BLaER1 treated with 17β-estradiol and CSF1 and Interleukin-3, amounts not matched to agents 10 nM and 100 nM (cell line): Measurements from ENCODE around the gene MOCS1.

ENCODE experiments used
- H3K27ac ChIP-seq, 11 experiments: shearing (Covaris generic); formaldehyde crosslinking; 2 replicates each; pipeline ENCODE4 v1.8.1; 2022
- H3K27me3 ChIP-seq, 11 experiments: shearing (Covaris generic); formaldehyde crosslinking; 2 replicates each; pipeline ENCODE4 v1.8.1; 2022
- H3K36me3 ChIP-seq, 11 experiments: shearing (Covaris generic); formaldehyde crosslinking; 2 replicates each; pipeline ENCODE4 v1.8.1; 2022
- H3K4me1 ChIP-seq, 10 experiments: shearing (Covaris generic); formaldehyde crosslinking; 2 replicates each; pipeline ENCODE4 v1.8.1; 2022
- H3K4me2 ChIP-seq, 11 experiments: shearing (Covaris generic); formaldehyde crosslinking; 2 replicates each; pipeline ENCODE4 v1.8.1; 2022
- H3K4me3 ChIP-seq, 10 experiments: shearing (Covaris generic); formaldehyde crosslinking; 2 replicates each; pipeline ENCODE4 v1.8.1; 2022
- H3K9ac ChIP-seq, 11 experiments: shearing (Covaris generic); formaldehyde crosslinking; 2 replicates each; pipeline ENCODE4 v1.8.1; 2022
- H3K9me3 ChIP-seq, 11 experiments: shearing (Covaris generic); formaldehyde crosslinking; replicated peaks in 1 of 11; 2 replicates each; pipeline ENCODE4 v1.8.1; 2022
- H4K20me1 ChIP-seq, 11 experiments: shearing (Covaris generic); formaldehyde crosslinking; 2 replicates each; pipeline ENCODE4 v1.8.1; 2022
- Cebpa-rat ChIP-seq, 11 experiments: shearing (Covaris generic); IDR thresholded peaks; 2 replicates each; pipeline ENCODE4 v1.8.1; 2022

The MOCS1 gene

DNA sequence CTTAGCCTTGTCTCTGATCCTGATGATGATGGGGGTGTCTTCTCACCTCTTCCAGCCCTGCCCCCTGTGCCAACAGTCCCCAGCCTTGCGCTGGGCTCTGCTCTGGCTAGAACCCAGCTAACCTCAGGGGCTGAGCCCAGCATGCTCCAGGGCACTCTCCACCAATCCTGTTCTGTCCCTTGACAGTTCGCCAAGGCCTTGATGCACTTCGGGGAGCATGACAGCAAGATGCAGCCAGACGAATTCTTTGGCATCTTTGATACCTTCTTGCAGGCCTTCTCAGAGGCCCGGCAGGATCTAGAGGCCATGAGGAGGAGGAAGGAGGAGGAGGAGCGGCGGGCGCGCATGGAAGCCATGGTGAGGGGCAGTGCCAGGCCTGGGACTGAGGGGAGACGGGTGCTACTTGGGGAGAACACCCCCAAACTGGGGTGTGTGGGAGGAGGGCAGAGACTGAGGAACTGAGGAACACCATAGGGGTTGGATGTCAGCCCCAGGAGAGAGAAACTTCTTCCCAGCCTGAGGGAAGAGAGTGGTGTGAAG is 33.1 kb downstream of the MOCS1 start:
- no peaks in the 10 kb centered on the region for H3K27me3 ChIP-seq
- no peak overlapping the region for H3K4me3 ChIP-seq
- no peaks in the 10 kb centered on the region for H3K4me1 ChIP-seq
- no peak overlapping the region for H3K4me2 ChIP-seq
- no peaks in the 10 kb centered on the region for H3K36me3 ChIP-seq
- no peaks in the 10 kb centered on the region for H4K20me1 ChIP-seq
- H3K27ac ChIP-seq: no peak overlapping the region
- no peak overlapping the region for H3K9ac ChIP-seq
- TF ChIP-seq Cebpa-rat (IDR thresholded peaks at IDR 0.05): no peak
- H3K9me3 ChIP-seq: no peaks in the 10 kb centered on the region

DNA sequence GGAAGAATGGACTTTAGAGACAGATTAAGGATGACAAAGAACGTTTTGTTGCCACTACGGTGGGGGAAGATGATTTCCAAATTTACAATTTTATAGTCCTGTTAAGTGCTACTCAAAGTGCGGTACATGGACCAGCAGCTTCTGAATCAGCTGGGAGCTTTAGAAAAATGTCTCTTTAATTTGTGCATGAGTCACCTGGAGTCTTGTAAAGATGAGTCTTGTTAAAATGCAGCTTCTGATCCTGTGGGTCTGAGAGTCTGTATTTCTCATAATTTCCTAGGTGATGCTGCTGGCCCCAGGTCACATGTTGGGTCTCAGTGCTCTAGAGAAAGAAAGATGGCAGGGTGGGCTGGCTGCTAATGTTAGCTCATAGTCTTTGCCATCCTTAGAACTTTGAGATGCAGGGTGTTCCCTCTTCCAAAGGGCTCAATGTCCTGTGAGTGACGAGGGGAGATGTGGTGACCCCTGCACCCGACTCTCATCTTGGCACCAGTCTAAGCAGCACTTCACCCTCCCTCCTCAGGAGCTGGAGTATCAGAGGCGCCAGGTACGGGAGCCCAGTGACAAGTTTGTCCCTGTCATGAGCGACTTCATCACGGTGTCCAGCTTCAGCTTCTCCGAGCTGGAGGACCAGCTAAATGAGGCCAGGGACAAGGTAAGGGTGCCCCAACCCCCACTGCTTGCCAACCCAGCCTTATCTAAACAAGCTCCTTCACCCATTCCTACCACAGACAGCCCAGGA is 34.5 kb downstream of the MOCS1 start:
- no peak for TF ChIP-seq Cebpa-rat (IDR thresholded peaks at IDR 0.05)

DNA sequence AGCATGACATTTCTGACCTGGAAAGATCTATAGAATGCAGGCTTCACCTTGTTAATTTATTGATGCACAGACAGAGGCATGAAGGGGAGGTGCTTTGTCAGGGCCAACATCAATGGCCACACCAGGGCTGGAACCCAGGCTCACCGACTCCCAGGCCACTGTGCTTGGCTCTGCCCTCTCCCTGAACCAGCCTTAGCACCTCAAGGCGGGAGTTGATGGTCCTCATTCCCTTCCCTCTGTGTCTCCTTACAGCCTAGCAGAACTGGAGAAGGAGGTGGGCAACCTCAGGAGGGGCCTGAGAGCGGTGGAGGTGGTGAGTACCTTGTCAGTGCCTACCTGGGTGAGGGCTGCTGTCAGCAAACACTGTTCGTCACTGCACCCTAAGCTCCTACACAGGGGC is 35.6 kb downstream of the MOCS1 start:
- Histone ChIP-seq H3K4me1 (no peaks in the 10 kb centered on the region), H3K27ac (no peak overlapping the region), H3K9ac (no peak overlapping the region), H4K20me1 (no peaks in the 10 kb centered on the region), H3K4me2 (no peak overlapping the region), H3K4me3 (no peak overlapping the region), H3K9me3 (no peaks in the 10 kb centered on the region), H3K27me3 (no peaks in the 10 kb centered on the region), H3K36me3 (no peaks in the 10 kb centered on the region)
- no peak for TF ChIP-seq Cebpa-rat (IDR thresholded peaks at IDR 0.05)

More for the DNA sequence above, 34.5 kb downstream of the MOCS1 start:
- Histone ChIP-seq H3K4me1 (no peaks in the 10 kb centered on the region), H3K4me2 (no peak overlapping the region), H3K9ac (no peak overlapping the region), H3K27ac (no peak overlapping the region), H3K36me3 (no peaks in the 10 kb centered on the region), H3K9me3 (no peaks in the 10 kb centered on the region), H4K20me1 (no peaks in the 10 kb centered on the region), H3K27me3 (no peaks in the 10 kb centered on the region), H3K4me3 (no peak overlapping the region)

DNA sequence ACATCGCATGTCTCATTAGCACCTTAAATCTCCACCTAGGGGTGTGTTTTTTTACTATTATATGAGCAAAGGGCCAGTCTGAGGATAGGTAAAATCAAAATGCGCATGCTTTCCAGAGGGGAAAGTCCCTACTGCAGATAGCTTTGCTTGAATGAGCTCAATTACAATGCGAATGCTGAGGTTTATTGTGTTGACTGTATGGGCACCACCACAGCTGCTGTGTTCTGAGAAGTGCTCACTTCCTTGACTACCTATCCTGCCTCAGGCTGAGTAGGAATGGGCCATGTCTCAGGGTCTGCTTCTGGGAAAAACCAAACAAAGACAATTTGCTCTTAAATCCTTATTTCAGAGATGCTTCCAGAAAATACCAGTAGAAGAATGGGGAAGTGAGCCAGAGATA is 36.6 kb downstream of the MOCS1 start:
- no peak for TF ChIP-seq Cebpa-rat (IDR thresholded peaks at IDR 0.05)
- no peak overlapping the region for H3K4me2 ChIP-seq

DNA sequence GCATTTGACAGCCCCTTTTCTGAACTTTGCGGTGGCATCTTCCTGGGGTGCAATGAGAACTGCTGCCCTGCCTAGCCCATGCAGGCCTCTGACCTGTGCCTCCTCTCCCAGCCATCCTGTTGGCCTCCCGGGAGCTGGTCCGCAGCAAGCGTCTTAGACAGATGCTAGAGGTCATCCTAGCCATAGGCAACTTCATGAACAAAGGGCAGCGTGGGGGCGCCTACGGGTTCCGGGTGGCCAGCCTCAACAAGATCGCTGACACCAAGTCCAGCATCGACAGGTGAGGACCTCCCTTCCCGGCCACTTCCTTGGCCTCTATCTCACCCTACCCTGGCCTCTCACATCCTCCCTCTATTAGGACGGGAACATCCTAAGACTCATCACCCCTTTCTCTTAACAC is 37.6 kb downstream of the MOCS1 start:
- no peak overlapping the region for H3K4me2 ChIP-seq
- no peaks in the 10 kb centered on the region for H3K27me3 ChIP-seq
- H3K4me1 ChIP-seq: no peaks in the 10 kb centered on the region
- no peaks in the 10 kb centered on the region for H3K36me3 ChIP-seq
- no peaks in the 10 kb centered on the region for H4K20me1 ChIP-seq
- TF ChIP-seq Cebpa-rat (IDR thresholded peaks at IDR 0.05): no peak
- H3K27ac ChIP-seq: no peak overlapping the region
- H3K9ac ChIP-seq: no peak overlapping the region
- H3K9me3 ChIP-seq: no peaks in the 10 kb centered on the region
- H3K4me3 ChIP-seq: no peak overlapping the region

More for the DNA sequence above, 36.6 kb downstream of the MOCS1 start:
- Histone ChIP-seq H3K9me3 (no peaks in the 10 kb centered on the region), H4K20me1 (no peaks in the 10 kb centered on the region), H3K36me3 (no peaks in the 10 kb centered on the region), H3K27me3 (no peaks in the 10 kb centered on the region), H3K27ac (no peak overlapping the region), H3K4me1 (no peaks in the 10 kb centered on the region), H3K4me3 (no peak overlapping the region), H3K9ac (no peak overlapping the region)

DNA sequence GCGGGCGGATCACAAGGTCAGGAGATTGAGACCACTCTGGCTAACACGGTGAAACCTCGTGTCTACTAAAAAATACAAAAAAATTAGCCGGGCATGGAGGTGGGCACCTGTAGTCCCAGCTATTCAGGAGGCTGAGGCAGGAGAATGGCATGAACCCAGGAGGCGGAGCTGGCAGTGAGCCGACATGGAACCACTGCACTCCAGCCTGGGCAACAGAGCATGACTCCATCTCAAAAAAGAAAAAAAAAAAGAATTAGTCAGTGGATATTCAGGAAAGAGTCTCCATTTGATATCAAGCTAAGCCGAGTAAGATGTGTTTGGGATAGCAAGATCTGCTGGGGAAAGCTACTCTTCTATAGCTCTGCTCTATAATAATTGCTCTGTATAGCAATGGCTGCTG is 41.0 kb downstream of the MOCS1 start:
- H4K20me1 ChIP-seq: no peaks in the 10 kb centered on the region
- no peaks in the 10 kb centered on the region for H3K4me1 ChIP-seq
- no peaks in the 10 kb centered on the region for H3K9me3 ChIP-seq
- no peak overlapping the region for H3K9ac ChIP-seq
- H3K4me3 ChIP-seq: no peak overlapping the region
- no peak for TF ChIP-seq Cebpa-rat (IDR thresholded peaks at IDR 0.05)
- no peak overlapping the region for H3K27ac ChIP-seq
- H3K27me3 ChIP-seq: no peaks in the 10 kb centered on the region
- H3K36me3 ChIP-seq: no peaks in the 10 kb centered on the region
- no peak overlapping the region for H3K4me2 ChIP-seq

DNA sequence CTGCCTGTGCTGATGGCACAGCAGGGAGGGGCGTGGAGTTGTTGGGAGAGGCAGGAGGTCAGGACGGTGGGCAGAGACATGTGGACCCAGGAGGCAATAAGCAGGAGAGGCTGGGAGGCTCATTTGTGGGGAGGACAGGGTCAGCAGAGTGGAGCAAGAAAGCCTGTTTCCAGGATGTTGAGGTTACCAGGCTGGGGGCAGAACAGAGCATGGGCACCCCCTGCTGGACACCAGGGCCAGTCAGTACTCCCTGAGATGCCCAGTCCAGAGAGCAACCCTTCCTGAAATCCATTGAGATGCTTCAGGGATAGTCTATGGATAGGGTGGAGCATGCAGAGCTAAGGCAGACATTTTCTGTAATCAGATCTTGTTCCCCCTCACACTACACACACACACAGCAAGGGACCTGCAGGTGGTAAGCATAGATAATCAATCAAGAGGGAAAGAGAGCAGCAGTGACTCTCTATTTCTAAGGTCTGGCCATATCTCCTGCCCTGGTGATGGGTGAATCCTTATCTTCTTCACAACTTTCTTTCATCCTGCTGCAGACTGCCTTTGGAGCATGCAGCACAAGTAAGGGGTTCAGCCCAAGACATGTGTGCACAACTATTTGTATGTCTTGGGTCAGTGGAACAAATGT is 41.7 kb downstream of the MOCS1 start:
- Histone ChIP-seq H3K4me1 (peaks cover 3 to 5% (median 4%) of the 10 kb centered on the region in 10 experiments; a peak in 15 of 20 replicates), H3K4me3 (no peak overlapping the region), H3K27me3 (no peaks in the 10 kb centered on the region), H4K20me1 (no peaks in the 10 kb centered on the region), H3K4me2 (no peak overlapping the region), H3K36me3 (no peaks in the 10 kb centered on the region), H3K27ac (no peak overlapping the region), H3K9ac (no peak overlapping the region), H3K9me3 (no peaks in the 10 kb centered on the region)
- TF ChIP-seq Cebpa-rat (IDR thresholded peaks at IDR 0.05): no peak

DNA sequence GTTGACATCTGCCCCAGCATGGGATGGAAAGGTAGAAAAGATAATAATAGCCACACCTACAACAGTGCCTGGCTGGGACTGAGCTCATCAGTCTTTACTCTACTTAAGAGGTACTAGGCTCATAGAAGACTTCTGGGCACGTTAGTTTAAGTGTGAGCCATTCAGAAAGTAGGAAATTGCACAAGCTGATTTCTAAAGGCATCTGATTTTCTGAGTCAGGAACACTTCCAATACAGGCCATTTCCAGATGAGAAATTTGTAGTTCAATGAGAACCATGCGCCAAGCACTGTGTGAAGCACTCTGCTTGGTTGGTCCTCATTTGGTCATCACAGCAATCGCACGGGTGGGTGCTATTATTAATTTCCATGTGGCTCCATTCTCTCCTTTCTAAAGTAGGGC is 42.3 kb downstream of the MOCS1 start:
- Histone ChIP-seq H3K27me3 (no peaks in the 10 kb centered on the region), H3K4me1 (peaks cover 6 to 9% (median 8%) of the 10 kb centered on the region in 10 experiments; a peak in 16 of 20 replicates), H3K9me3 (no peaks in the 10 kb centered on the region), H3K36me3 (no peaks in the 10 kb centered on the region), H4K20me1 (no peaks in the 10 kb centered on the region), H3K4me3 (no peak overlapping the region), H3K9ac (no peak overlapping the region), H3K4me2 (no peak overlapping the region), H3K27ac (no peak overlapping the region)
- TF ChIP-seq Cebpa-rat (IDR thresholded peaks at IDR 0.05): no peak

DNA sequence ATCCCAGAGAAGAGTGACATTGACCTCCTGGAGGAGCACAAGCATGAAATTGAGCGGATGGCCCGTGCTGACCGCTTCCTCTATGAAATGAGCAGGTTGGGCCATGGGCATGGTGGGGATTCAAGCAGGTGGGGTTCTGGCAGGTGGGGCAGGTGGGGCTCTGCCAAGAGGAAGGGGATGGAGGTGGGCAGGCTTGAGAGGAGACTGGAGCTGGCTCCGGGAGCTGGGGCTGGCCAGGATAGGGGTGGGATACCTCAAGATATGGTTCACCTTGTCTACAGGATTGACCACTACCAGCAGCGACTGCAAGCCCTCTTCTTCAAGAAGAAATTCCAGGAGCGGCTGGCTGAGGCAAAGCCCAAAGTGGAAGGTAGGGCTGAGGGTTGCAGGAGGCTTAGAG is 42.9 kb downstream of the MOCS1 start:
- Histone ChIP-seq H3K27me3 (no peaks in the 10 kb centered on the region), H3K4me2 (no peak overlapping the region), H3K4me3 (no peak overlapping the region), H3K9me3 (no peaks in the 10 kb centered on the region), H3K36me3 (no peaks in the 10 kb centered on the region), H3K4me1 (peaks cover 6 to 9% (median 8%) of the 10 kb centered on the region in 10 experiments; a peak in 16 of 20 replicates), H4K20me1 (no peaks in the 10 kb centered on the region), H3K27ac (no peak overlapping the region), H3K9ac (no peak overlapping the region)
- TF ChIP-seq Cebpa-rat (IDR thresholded peaks at IDR 0.05): no peak

DNA sequence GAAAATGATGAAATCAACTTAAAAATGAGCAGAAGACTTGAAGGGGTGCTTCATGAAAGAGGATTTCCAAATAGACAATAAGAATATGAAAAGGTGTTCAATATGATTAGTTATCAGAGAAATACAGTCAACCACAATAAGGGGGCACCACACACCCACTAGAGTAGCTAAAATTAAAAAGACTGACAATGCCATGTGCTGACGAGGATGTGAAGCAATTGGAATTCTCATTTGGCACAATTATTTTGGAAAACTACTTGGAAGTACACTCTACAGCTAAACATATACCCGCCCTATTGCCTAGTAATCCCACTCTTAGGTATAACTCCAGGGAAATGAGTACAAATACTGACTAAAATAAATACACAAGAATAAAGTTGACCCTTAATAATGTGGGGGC is 45.0 kb downstream of the MOCS1 start:
- H3K4me2 ChIP-seq: no peak overlapping the region
- no peaks in the 10 kb centered on the region for H4K20me1 ChIP-seq
- peaks cover 6 to 9% (median 8%) of the 10 kb centered on the region in 10 experiments; a peak in 16 of 20 replicates for H3K4me1 ChIP-seq
- H3K36me3 ChIP-seq: no peaks in the 10 kb centered on the region
- no peak overlapping the region for H3K4me3 ChIP-seq
- no peak overlapping the region for H3K9ac ChIP-seq
- H3K9me3 ChIP-seq: no peaks in the 10 kb centered on the region
- TF ChIP-seq Cebpa-rat (IDR thresholded peaks at IDR 0.05): no peak
- no peak overlapping the region for H3K27ac ChIP-seq
- no peaks in the 10 kb centered on the region for H3K27me3 ChIP-seq
